HEK293T (cell line): ENCODE measurements around the gene JAK3.

Experiments
- CTBP1 ChIP-seq: fragments of 450-650 bp; IDR thresholded peaks from 2 replicates; pipeline ENCODE4 v1.6.1; 2016; ENCODE audit warnings: borderline replicate concordance
- ELF4 ChIP-seq: fragments of 450-650 bp; IDR thresholded peaks from 2 replicates; pipeline ENCODE4 v1.6.1; 2017; ENCODE audit warnings: antibody characterized with exemption
- FOXA1 ChIP-seq: fragments of 450-650 bp; IDR thresholded peaks from 2 replicates; pipeline ENCODE4 v1.6.1; 2016; ENCODE audit warnings: mild to moderate bottlenecking
- L3MBTL2 ChIP-seq: fragments of 450-650 bp; conservative IDR thresholded peaks from 2 replicates; pipeline ENCODE4 v1.6.1; 2016; ENCODE audit warnings: mild to moderate bottlenecking
- SP1 ChIP-seq: fragments of 450-650 bp; IDR thresholded peaks from 2 replicates; pipeline ENCODE4 v1.6.1; 2017
- SUZ12 ChIP-seq: fragments of 450-650 bp; IDR thresholded peaks from 2 replicates; pipeline ENCODE4 v1.6.1; 2016; ENCODE audit warnings: mild to moderate bottlenecking

- TF ChIP-seq CTBP1, result no peak
- TF ChIP-seq L3MBTL2, result no peak
- no peak for TF ChIP-seq FOXA1
- no peak for TF ChIP-seq SP1
- TF ChIP-seq SUZ12, result no peak
- no peak for TF ChIP-seq ELF4
Measured at GRCh38 chr19:17780781-17781180, 67.0 kb downstream of the JAK3 start.
